ENCODE results near the gene ITFG1.

- TF ChIP-seq CTCF (IDR thresholded peaks at IDR 0.05) (no peak), POLR2AphosphoS5 (IDR thresholded peaks at IDR 0.05) (no peak)
These were observed 19.5 kb upstream of the ITFG1 start for GRCh38 chr16:47480410-47480809.

Data from transverse colon (tissue), 4 donors.